Activated CD4-positive, alpha-beta T cell treated with anti-CD3 and anti-CD28 coated beads for 1 hour (primary cell): ENCODE data around the gene TRMT11.

Experiments used
- DNase-seq: peaks from one replicate; pipeline ENCODE4 v3.0.0-alpha.2; 2020

TRMT11 gene

DNA sequence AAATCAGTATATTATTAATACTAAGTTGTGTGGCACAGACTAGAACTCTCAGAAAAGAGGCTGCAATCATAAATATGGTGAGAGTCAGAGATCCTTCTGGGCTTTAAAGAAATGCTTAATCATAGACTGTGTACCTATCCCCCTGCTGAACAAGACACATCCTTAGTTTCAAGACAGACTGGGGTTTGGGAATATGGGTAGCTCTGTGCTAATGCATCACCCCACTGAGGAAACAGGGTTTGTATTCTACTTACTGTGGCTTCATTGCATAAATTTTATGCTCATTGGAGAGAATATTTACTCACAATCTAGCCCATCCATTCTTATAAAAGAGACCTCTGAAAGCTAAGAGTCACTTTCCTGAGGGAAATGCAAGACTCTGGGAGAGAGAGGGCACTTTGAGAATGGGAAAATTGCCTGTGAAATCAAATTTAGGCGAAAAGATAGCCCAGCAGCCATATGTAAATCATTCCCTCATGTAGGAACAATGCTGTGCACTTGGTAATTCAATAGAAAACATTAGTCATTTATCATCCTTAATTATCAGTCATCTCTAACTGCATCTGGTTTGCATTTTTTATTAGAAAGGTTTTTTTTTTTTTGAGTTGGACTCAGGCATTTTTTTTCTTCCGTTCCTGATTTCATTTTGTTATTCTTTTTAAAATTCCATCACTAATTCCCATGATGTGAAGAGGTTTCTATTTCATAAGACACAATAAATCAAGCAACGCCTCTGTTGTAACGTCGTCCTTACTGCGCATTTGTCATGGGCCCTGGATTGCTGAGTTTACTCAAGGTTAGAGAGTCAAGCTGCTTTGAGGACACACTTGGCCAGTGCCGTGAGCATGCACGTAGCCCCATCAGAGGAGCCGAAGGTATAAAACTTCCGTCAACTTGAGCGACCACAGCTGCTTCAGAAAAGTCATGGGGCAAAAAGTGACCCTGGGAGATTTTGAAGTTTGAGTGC, 91.8 kb downstream of the TRMT11 start:
- DNase-seq: no peak

DNA sequence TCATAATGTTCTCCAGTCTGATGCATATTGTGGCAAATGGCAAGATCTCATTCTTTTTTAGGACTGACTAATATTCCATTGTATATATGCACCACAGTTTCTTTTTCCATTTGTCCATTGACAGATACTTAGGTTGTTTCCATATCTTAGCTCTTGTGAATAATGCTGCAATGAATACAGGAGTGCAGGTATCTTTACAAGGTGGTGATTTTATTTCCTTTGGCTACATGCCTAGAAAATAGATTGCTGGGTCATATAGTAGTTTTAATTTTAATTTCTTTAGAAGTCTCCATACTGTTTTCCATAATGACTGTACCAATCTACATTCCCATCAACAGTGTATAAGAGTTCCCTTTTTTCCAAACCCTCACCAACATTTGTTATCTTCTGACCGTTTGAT, 97.5 kb downstream of the TRMT11 start:
- DNase-seq: no peak

GRCh38 chr6:126086560-126086959, 100.2 kb downstream of the TRMT11 start:
- no peak for DNase-seq
